ENCODE measurements around the gene FGFR2.

DNA sequence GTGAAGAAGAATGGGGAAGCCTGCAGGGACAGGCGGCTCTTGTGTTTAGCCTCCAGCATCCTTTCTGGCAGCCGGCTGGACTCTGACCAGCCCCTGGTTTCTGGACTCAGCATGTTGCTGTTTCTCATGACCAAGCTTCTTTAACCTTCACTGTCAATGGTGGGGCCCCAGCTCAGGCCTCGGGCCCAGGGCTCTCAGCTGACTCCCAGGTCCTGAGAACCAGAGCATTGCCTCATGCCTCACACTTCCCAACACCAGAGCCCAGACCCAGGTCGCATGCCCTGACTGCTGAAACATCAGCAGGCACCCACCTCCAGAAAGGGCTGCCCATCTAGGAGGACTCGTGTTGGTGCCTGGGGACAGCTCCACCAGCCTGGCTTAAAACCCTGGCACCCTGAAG, 34.8 kb upstream of the FGFR2 start:
- TF ChIP-seq KLF16 (IDR thresholded peaks at IDR 0.05), result no peak
- no peak for TF ChIP-seq NFYB (IDR thresholded peaks at IDR 0.05; ENCODE audit: extremely low read depth, insufficient read length)
- no peak for TF ChIP-seq RAD51 (IDR thresholded peaks at IDR 0.05; ENCODE audit: borderline replicate concordance, low read depth)
- no peak for TF ChIP-seq ZNF644 (tag; IDR thresholded peaks at IDR 0.05; ENCODE audit: low read depth)
- TF ChIP-seq SMARCB1 (IDR thresholded peaks at IDR 0.05; ENCODE audit: insufficient read length, low read depth), result no peak
